HG02588 (cell line): ENCODE results near the gene C11orf65.

Source experiments
- ATAC-seq: cut with Tn5 transposase; IDR thresholded peaks from one replicate; pipeline ENCODE4 v1.9.1; 2021; ENCODE audit warnings: mild to moderate bottlenecking, moderate library complexity; ENCODE audit not compliant: unreplicated experiment

The C11orf65 gene, protein sequence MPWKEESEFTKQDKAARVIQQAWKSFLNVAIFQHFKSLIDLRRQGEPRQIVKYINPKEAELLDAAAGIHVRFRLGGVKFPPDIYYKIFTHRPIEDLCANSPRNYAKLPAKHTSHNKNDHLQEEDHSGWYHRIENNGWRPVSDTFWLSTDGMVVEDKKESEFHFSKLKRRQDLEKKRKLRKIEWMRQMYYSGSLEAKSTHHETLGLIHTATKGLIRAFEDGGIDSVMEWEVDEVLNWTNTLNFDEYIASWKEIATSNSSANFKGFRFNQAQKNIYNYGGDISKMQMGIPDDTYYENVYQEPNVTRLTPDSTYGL

DNA sequence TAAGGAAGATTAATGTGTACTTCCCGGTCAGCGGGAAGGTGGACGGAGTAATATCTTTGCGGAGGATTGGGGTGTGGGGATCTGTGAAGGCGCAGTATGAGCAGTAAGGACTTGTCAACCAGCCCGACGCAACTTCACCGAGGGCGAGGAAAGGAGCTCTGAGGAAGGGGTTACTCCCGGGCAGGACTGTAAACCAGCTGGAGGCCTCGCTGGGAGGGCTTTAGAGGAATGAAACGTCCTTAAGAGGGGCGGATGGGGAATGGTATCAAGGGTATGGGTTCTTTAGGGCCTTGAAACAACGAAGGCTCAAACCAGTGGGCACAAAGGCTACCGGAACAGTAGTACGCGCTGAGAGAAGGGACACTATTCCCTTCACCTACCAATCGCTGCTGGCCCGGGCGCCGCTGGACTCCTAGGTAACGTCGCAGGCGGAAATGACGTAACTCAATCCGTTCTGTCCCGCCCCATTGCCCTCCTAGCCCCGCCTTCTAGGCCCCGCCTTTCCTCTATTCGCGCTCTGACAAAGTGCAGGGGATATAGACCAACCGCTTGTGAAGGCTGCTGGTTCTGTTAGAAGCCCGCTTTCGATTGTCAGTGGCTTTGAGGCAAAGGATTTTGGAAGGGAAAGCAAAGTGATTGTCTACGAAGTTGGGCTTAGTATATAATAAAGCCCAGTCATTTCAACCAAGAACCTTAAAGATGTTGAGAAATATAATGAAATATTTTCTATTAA lies at the start of gene C11orf65:
TSS of gene C11orf65 (minus strand) at position 439 of the 733 bp plus-strand sequence. CDS start 5,970 bp downstream, outside the sequence.
- peak; percentile 99 for ATAC-seq

DNA sequence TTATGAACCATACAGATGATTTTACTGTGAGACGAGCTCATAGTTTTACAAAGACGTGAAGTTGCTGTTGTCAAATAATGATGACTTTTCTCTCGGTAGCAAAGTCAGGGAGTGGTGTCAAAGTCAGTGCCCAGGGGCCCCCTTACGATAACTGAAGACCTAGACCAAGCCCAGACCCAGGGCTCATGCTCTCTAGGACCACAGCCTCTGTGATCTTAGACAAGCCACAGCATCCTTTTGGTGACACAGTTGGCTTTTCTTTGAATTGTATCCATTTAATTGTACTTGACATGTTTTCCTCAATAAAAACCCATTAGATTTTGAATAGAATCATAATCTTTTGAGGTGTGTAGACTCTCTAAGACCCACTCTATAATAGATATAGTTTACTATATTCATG lies 48.8 kb upstream of the C11orf65 start:
- ATAC-seq, result no peak

DNA sequence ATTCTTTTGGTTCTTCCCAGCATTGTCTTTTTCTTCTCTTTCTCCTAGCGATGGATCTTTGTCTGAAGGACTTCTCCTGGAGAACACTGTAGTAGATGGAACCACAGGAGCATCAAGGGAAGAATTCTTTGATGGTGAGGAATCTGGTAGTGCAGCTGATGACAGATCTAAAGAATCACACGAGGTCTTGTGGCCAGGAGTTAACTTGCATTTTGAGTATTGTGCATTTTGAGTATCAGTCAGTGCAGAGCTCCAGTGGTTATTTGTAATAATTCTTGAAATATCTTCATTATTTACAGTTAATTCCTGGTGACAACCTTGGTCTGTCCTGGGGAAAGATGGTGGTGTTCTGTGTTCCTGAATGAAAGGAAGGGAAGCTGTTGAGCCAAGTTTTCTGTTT lies 45.4 kb upstream of the C11orf65 start:
- ATAC-seq, result no peak

- no peak for ATAC-seq
Observed at GRCh38 chr11:108511851-108512474, 44.6 kb upstream of the C11orf65 start.

- no peak for ATAC-seq
Observed at GRCh38 chr11:108508653-108509593, 41.6 kb upstream of the C11orf65 start.

GRCh38 chr11:108501396-108501795 lies 34.1 kb upstream of the C11orf65 start:
- no peak for ATAC-seq

DNA sequence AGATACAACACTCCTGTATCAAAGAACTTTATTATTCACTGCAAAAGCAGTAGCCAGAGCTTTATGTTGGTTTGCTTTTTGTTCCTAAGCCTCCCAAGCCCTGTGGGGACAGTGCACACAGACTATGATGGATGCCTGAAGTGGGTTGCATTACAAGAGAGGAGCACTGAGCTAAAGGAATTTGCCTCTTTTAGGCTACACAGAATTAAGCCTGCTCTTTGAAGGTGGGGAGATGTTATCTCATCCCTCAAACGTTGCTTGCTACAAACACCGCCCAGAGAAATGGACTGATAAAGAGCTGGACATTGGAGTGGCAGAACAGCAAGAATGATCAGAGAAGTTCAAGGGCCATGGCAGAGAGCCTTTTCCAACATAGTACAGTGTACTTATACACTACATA lies 33.4 kb upstream of the C11orf65 start:
- no peak for ATAC-seq

DNA sequence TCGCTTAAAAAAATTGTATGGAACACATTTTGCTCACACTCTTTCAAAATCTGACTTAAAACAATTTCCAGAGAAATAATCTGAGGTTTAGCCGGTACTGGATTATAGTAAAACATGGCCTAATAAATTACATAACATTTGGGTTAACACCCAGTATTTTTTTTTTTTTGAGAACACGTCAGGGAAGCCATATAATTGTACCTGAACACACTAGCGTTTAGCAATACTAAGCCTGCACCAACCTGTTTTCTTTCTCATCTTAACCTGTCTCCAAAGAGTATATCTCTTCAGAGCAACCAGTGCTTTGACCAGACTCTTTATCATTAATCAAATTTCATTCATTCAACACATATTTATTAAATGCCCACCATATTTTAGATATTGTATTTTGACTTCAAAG lies 32.8 kb upstream of the C11orf65 start:
- no peak for ATAC-seq

DNA sequence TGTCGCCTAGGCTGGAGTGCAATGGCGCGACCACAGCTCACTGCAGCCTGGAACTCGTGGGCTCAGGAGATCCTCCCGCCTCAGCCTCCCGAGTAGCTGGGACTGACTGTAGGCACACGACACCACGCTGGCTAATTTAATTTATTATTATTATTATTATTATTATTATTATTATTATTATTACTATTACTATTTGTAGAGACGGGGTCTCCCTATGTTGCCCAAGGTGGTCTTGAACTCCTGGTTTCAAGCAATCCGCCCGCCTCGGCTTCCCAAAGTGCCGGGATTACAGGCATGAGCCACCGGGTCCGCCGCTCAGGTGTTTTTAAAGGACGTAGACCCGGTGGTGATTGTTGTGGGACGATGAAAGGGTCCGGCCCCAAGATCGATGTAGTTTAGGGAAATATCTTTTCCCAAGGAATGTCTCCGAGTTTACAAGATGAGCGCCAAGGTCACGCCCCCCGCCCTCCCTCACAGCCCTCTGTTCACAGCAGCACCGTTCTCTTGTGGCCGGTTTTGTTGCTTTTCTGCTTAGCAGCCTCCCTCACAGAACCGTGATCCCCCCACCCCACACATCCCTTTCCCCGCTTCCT lies 31.6 kb upstream of the C11orf65 start:
- no peak for ATAC-seq

GRCh38 chr11:108498046-108498815 lies 30.9 kb upstream of the C11orf65 start, which contains the start of gene POGLUT3:
POGLUT3 (minus strand) TSS chr11:108498384; CDS start chr11:108498366, 18 bp downstream.
- ATAC-seq, result peak; percentile 61

- ATAC-seq, result peak; percentile 52
Observed at GRCh38 chr11:108497317-108498045, 30.2 kb upstream of the C11orf65 start.

DNA sequence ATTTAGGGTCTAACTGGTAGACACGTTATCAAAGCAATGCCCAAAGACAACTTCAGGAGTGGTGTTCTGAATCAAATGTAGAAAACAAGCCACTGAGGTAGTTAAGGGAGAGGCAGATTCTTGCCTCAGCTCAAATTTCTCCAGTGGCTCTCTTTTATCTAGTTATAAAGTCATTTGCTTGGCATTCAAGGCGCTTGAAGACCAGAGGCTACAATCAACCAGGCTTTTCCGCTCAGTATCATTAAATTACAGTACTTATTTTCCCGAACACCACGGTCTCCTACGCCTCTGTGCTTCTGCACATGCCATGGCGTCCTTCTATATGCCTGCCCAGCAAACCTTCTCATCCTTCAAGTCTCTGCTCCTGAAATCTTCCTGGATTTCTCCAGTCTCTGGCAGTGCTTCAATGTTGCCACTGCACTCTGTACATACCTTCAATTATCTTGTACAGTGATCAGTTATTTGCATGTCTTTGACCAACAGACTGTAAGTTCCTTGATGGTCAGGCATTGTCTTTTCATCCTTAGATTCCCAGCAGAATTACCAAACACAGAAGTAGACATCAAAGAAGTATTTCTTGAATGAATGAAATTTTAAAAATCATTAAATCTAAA lies 29.4 kb upstream of the C11orf65 start:
- no peak for ATAC-seq

DNA sequence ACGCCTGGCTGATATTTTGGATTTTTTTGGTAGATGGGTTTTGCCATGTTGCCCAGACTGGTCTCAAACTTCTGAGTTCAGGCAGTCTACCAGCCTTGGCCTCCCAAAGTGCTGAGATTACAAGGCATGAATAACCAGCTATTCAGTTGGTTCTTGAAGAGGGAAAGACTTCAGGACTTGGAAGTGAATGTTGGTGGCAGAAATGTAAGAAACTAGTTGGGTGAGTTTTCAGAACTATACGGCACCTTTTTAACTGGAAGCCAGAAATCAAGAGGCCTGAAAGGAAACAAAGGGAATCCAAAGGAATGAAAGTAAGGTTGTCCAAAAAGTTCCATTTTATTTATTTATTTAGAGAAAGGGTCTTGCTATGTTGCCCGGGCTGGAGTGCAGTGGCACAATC lies 28.0 kb upstream of the C11orf65 start:
- ATAC-seq, result no peak

GRCh38 chr11:108494182-108494581 lies 26.9 kb upstream of the C11orf65 start:
- ATAC-seq, result no peak

- no peak for ATAC-seq
Observed at GRCh38 chr11:108491936-108492335, 24.6 kb upstream of the C11orf65 start.

DNA sequence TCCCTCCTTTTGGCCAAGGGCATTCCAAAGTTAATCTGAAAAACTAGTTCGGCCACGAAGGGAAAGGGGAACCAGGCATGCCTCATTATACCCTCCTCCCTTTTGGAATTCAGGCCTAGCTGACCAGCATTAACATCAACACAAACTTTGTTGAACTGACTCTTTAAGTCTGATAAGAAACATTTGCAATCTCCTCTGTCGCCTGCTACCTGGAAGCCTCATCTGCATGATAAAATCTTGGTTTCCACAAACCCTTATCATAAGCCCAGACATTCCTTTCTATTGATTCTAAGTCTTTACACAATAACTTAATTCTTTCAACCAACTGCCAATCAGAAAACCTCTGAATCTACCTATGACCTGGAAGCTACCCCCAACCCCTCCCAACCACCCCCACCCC lies 19.5 kb upstream of the C11orf65 start:
- no peak for ATAC-seq

DNA sequence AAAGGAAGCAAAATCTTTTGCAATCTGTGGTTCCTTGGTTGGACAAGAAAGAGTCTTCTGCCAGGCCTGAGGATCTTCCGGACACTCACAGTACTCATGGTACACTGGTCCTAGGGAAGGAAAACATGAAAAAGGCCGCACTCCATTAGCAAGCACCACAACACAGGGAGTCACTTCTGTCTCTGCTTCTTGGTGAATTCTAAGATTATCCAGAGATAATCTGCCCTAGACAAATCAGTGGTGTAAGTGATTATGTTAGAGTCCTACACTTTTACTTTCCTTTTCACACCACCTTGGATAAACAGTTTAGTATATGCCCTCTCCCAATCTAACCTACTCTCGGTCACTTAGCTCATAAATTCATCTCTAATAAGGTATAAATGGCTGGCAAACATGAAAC lies 19.0 kb upstream of the C11orf65 start:
- no peak for ATAC-seq

- no peak for ATAC-seq
Observed at GRCh38 chr11:108483163-108483562, 15.8 kb upstream of the C11orf65 start.
